Right lobe of liver (tissue), 4 donors: ENCODE measurements around the gene GREM2.

Source experiments
- CTCF ChIP-seq, 4 donors: fragments of 200-600 bp in 3 of 4; fragments of 450-650 bp in 1 of 4; IDR thresholded peaks; one replicate each; pipeline versions ENCODE4 v1.5.1 to v1.8.0; 2016 to 2022; ENCODE audit warnings: antibody characterized with exemption in 4 of 4, mild to moderate bottlenecking in 2 of 4
- POLR2A ChIP-seq: fragments of 450-650 bp; IDR thresholded peaks from one replicate; pipeline ENCODE4 v1.6.1; 2017; ENCODE audit warnings: antibody characterized with exemption, mild to moderate bottlenecking
- donor health status: DM: no; HTN: no; CAD: no.
- donor health status: DM: no; HTN: no; CAD: no.
- donor health status: DM: no; HTN: yes; CAD: no.

- TF ChIP-seq CTCF (IDR thresholded peaks at IDR 0.05) (no peak), POLR2A (no peak)
These were observed 32.4 kb downstream of the GREM2 start for GRCh38 chr1:240579511-240579910.
